Neuronal stem cell (in vitro differentiated cells): ENCODE measurements around the gene PEX5L.

Source experiments
- DNase-seq: peaks from one replicate; pipeline ENCODE4 v3.0.0-alpha.2; 2013; ENCODE audit warnings: low spot score
- H2AFZ ChIP-seq: one replicate; pipeline ENCODE4 v1.6.1; 2013; ENCODE audit warnings: mild to moderate bottlenecking, low read length, inconsistent platforms
- H2AK5ac ChIP-seq: 2 replicates; pipeline ENCODE4 v1.6.1; 2013; ENCODE audit warnings: low read depth, mild to moderate bottlenecking, inconsistent platforms, low read length, moderate library complexity, mixed read lengths
- H2BK120ac ChIP-seq: 2 replicates; pipeline ENCODE4 v1.6.1; 2013; ENCODE audit warnings: low read depth, mild to moderate bottlenecking, inconsistent platforms, low read length, moderate library complexity, mixed read lengths
- H2BK12ac ChIP-seq: one replicate; pipeline ENCODE4 v1.6.1; 2013; ENCODE audit warnings: low read length, inconsistent platforms
- H2BK15ac ChIP-seq: 2 replicates; pipeline ENCODE4 v1.6.1; 2013; ENCODE audit warnings: mild to moderate bottlenecking, low read length, inconsistent platforms, mixed read lengths
- H2BK5ac ChIP-seq: one replicate; pipeline ENCODE4 v1.6.1; 2013; ENCODE audit warnings: inconsistent platforms, mild to moderate bottlenecking, low read length, moderate library complexity
- H3K14ac ChIP-seq: one replicate; pipeline ENCODE4 v1.6.1; 2013; ENCODE audit warnings: low read length, inconsistent platforms
- H3K18ac ChIP-seq: 2 replicates; pipeline ENCODE4 v1.6.1; 2013; ENCODE audit warnings: low read length, inconsistent platforms
- H3K23ac ChIP-seq: 2 replicates; pipeline ENCODE4 v1.6.1; 2013; ENCODE audit warnings: low read depth, mild to moderate bottlenecking, mixed read lengths, low read length, inconsistent platforms; ENCODE audit not compliant: poor library complexity
- H3K27ac ChIP-seq: replicated peaks from 3 replicates; pipeline ENCODE4 v1.5.1; 2013; ENCODE audit warnings: low read length, inconsistent platforms
- H3K27me3 ChIP-seq, 3 experiments: 2 replicates each; pipeline ENCODE4 v1.6.1; 2013; ENCODE audit warnings: low read length in 3 of 3, mild to moderate bottlenecking in 2 of 3, inconsistent platforms in 1 of 3, low read depth in 1 of 3, mixed read lengths in 1 of 3, moderate library complexity in 1 of 3; ENCODE audit not compliant: control insufficient read depth in 3 of 3, insufficient read depth in 3 of 3
- H3K36me3 ChIP-seq, 2 donors: replicated peaks in 1 of 2; 2 replicates each; pipeline ENCODE4 v1.6.1; 2013; ENCODE audit warnings: low read length in 2 of 2; ENCODE audit not compliant: control insufficient read depth in 2 of 2, insufficient read depth in 2 of 2
- H3K4ac ChIP-seq: 2 replicates; pipeline ENCODE4 v1.6.1; 2013; ENCODE audit warnings: inconsistent platforms, mild to moderate bottlenecking, low read length, moderate library complexity
- H3K4me1 ChIP-seq, 2 donors: 1 replicate in 1 of 2; 2 replicates in 1 of 2; pipeline ENCODE4 v1.6.1; 2013; ENCODE audit warnings: low read length in 2 of 2, low read depth in 1 of 2; ENCODE audit not compliant: control insufficient read depth in 2 of 2, insufficient read depth in 1 of 2
- H3K4me2 ChIP-seq: one replicate; pipeline ENCODE4 v1.6.1; 2013; ENCODE audit warnings: mild to moderate bottlenecking, low read length, inconsistent platforms; ENCODE audit not compliant: insufficient read depth, poor library complexity, severe bottlenecking
- H3K4me3 ChIP-seq, 2 donors: 2 replicates each; pipeline ENCODE4 v1.5.1; 2013; ENCODE audit warnings: low read length in 2 of 2, mild to moderate bottlenecking in 2 of 2, inconsistent platforms in 1 of 2, moderate library complexity in 1 of 2
- H3K79me1 ChIP-seq: one replicate; pipeline ENCODE4 v1.6.1; 2013; ENCODE audit warnings: low read depth, mild to moderate bottlenecking, inconsistent platforms, low read length, moderate library complexity
- H3K9ac ChIP-seq: one replicate; pipeline ENCODE4 v1.6.1; 2013; ENCODE audit warnings: mild to moderate bottlenecking, low read depth, low read length, inconsistent platforms; ENCODE audit not compliant: poor library complexity
- H3K9me3 ChIP-seq, 2 donors: replicated peaks in 1 of 2; 2 replicates each; pipeline versions ENCODE3 to v1.6.1; 2013; ENCODE audit warnings: low read length in 2 of 2, mild to moderate bottlenecking in 2 of 2, inconsistent platforms in 1 of 2, low read depth in 1 of 2, mixed read lengths in 1 of 2, moderate library complexity in 1 of 2; ENCODE audit not compliant: control insufficient read depth in 2 of 2, insufficient read depth in 1 of 2
- H4K8ac ChIP-seq: one replicate; pipeline ENCODE4 v1.6.1; 2013; ENCODE audit warnings: low read depth, mild to moderate bottlenecking, inconsistent platforms, low read length, moderate library complexity
- H4K91ac ChIP-seq: one replicate; pipeline ENCODE4 v1.6.1; 2013; ENCODE audit warnings: low read length, low read depth, mild to moderate bottlenecking, inconsistent platforms; ENCODE audit not compliant: poor library complexity
- WGBS, 2 donors: extraction: QIAGEN DNeasy Blood & Tissue Kit; methylation state at CpG; one replicate each; pipeline ENCODE4 v1.1.7; 2013; ENCODE audit warnings: missing lambda C conversion rate in 2 of 2, mixed read lengths in 1 of 2; ENCODE audit not compliant: insufficient read length in 2 of 2, insufficient replicate concordance in 1 of 2; ENCODE audit errors: extremely low coverage in 2 of 2; 5-methylcytosine and 5-hydroxymethylcytosine counted together

PEX5L gene

GRCh38 chr3:179806177-179806576, 230.6 kb downstream of the PEX5L start:
- Histone ChIP-seq H2BK12ac (no peak overlapping the region), H3K4me3 (no peak overlapping the region), H2AFZ (no peak overlapping the region), H4K91ac (no peak overlapping the region), H2BK5ac (no peak overlapping the region), H2AK5ac (no peak overlapping the region), H3K4me2 (no peak overlapping the region), H3K4ac (no peak overlapping the region), H3K4me1 (no peaks in the 10 kb centered on the region), H2BK15ac (no peak overlapping the region), H3K23ac (no peak overlapping the region), H2BK120ac (no peak overlapping the region), H4K8ac (no peak overlapping the region), H3K18ac (no peak overlapping the region), H3K36me3 (no peaks in the 10 kb centered on the region), H3K79me1 (no peaks in the 10 kb centered on the region), H3K9me3 (no peaks in the 10 kb centered on the region), H3K27ac (no peak overlapping the region), H3K9ac (no peak overlapping the region), H3K14ac (no peak overlapping the region), H3K27me3 (no peaks in the 10 kb centered on the region)
- no peak for DNase-seq
- WGBS, 2 donors, result no CpG with 5 or more reads among the region's 5 CpGs

- H3K18ac ChIP-seq, result no peak overlapping the region
- H2BK5ac ChIP-seq, result no peak overlapping the region
- no peak overlapping the region for H3K4me2 ChIP-seq
- H3K27me3 ChIP-seq, result no peaks in the 10 kb centered on the region
- no peak overlapping the region for H2BK15ac ChIP-seq
- H2AFZ ChIP-seq, result no peak overlapping the region
- H2BK12ac ChIP-seq, result no peak overlapping the region
- H3K14ac ChIP-seq, result no peak overlapping the region
- no CpG with 5 or more reads among the region's 4 CpGs for WGBS, 2 donors
- H4K91ac ChIP-seq, result no peak overlapping the region
- H3K9ac ChIP-seq, result no peak overlapping the region
- H3K27ac ChIP-seq, result no peak overlapping the region
- H2BK120ac ChIP-seq, result no peak overlapping the region
- H3K23ac ChIP-seq, result no peak overlapping the region
- H3K36me3 ChIP-seq, result no peaks in the 10 kb centered on the region
- no peaks in the 10 kb centered on the region for H3K79me1 ChIP-seq
- DNase-seq, result no peak
- H3K4me3 ChIP-seq, result no peak overlapping the region
- no peak overlapping the region for H2AK5ac ChIP-seq
- peaks cover 0 to 3% of the 10 kb centered on the region in 2 donors for H3K4me1 ChIP-seq
- H3K4ac ChIP-seq, result no peak overlapping the region
- H3K9me3 ChIP-seq, result no peaks in the 10 kb centered on the region
- no peak overlapping the region for H4K8ac ChIP-seq
Observed at GRCh38 chr3:179801856-179802255, 234.9 kb downstream of the PEX5L start.

- no peak overlapping the region for H3K4ac ChIP-seq
- H3K79me1 ChIP-seq, result no peaks in the 10 kb centered on the region
- no peak overlapping the region for H2BK15ac ChIP-seq
- H3K9ac ChIP-seq, result no peak overlapping the region
- no peak overlapping the region for H2BK5ac ChIP-seq
- H3K36me3 ChIP-seq, result no peaks in the 10 kb centered on the region
- no peak overlapping the region for H4K8ac ChIP-seq
- peaks cover 0 to 3% of the 10 kb centered on the region in 2 donors for H3K4me1 ChIP-seq
- no peak overlapping the region for H3K4me2 ChIP-seq
- no peak overlapping the region for H3K4me3 ChIP-seq
- H3K18ac ChIP-seq, result no peak overlapping the region
- H3K27me3 ChIP-seq, result no peaks in the 10 kb centered on the region
- H3K27ac ChIP-seq, result no peak overlapping the region
- no peak overlapping the region for H2AFZ ChIP-seq
- no peak overlapping the region for H3K14ac ChIP-seq
- H2AK5ac ChIP-seq, result no peak overlapping the region
- H3K23ac ChIP-seq, result no peak overlapping the region
- H4K91ac ChIP-seq, result no peak overlapping the region
- H2BK12ac ChIP-seq, result no peak overlapping the region
- H2BK120ac ChIP-seq, result no peak overlapping the region
- H3K9me3 ChIP-seq, result no peaks in the 10 kb centered on the region
- no peak for DNase-seq
Observed at GRCh38 chr3:179801263-179801662, 235.5 kb downstream of the PEX5L start.

GRCh38 chr3:179797192-179797591, 239.5 kb downstream of the PEX5L start:
- no peaks in the 10 kb centered on the region for H3K9me3 ChIP-seq
- no peak for DNase-seq
- no peak overlapping the region for H4K8ac ChIP-seq
- H3K36me3 ChIP-seq, result no peaks in the 10 kb centered on the region
- H3K23ac ChIP-seq, result no peak overlapping the region
- no peak overlapping the region for H2BK5ac ChIP-seq
- H2BK15ac ChIP-seq, result no peak overlapping the region
- no peak overlapping the region for H3K4me2 ChIP-seq
- no peak overlapping the region for H4K91ac ChIP-seq
- WGBS, 2 donors, result no CpG with 5 or more reads among the region's 1 CpG
- no peak overlapping the region for H2AK5ac ChIP-seq
- H3K4me3 ChIP-seq, result no peak overlapping the region
- H3K4ac ChIP-seq, result no peak overlapping the region
- no peak overlapping the region for H3K9ac ChIP-seq
- no peaks in the 10 kb centered on the region for H3K79me1 ChIP-seq
- no peak overlapping the region for H3K27ac ChIP-seq
- no peak overlapping the region for H3K14ac ChIP-seq
- H2BK12ac ChIP-seq, result no peak overlapping the region
- H3K18ac ChIP-seq, result no peak overlapping the region
- H2BK120ac ChIP-seq, result no peak overlapping the region
- H2AFZ ChIP-seq, result no peak overlapping the region
- H3K4me1 ChIP-seq, result peaks cover 0 to 3% of the 10 kb centered on the region in 2 donors
- no peaks in the 10 kb centered on the region for H3K27me3 ChIP-seq
